H1 (cell line): ENCODE data around the gene SEMA6A. TPM values are rescaled to one million over a fixed set of nuclear protein-coding genes. Genes with fewer than 3 reads are reported as not detected.

Source experiments
- CTCF ChIA-PET: fragments of 300-600 bp; sonication (Branson Sonifier 250); formaldehyde crosslinking; loops from one replicate; lab custom pipeline; 2021; ENCODE audit not compliant: partially characterized antibody; lab: Charles Lee
- POLR2A ChIA-PET: fragments of 300-600 bp; sonication (Branson Sonifier 250); formaldehyde crosslinking; loops from one replicate; lab custom pipeline; 2021; ENCODE audit warnings: inconsistent platforms; ENCODE audit not compliant: partially characterized antibody; lab: Charles Lee
- DNase-seq, 2 experiments: peaks; one replicate each; pipeline versions ENCODE4 v3.0.0 to v3.0.0-alpha.2; 2010 to 2022; ENCODE audit warnings: low spot score in 2 of 2, low read depth in 1 of 2, mixed read lengths in 1 of 2
- FAIRE-seq: peaks from 2 replicates; lab custom pipeline; 2011; peaks lifted over from hg19 to GRCh38; lab: Jason Lieb, UNC
- H2AFZ ChIP-seq: 2 replicates; pipeline ENCODE4 v1.8.1; 2012; ENCODE audit warnings: low read length, inconsistent platforms
- H2AK5ac ChIP-seq: 2 replicates; pipeline ENCODE4 v1.6.1; 2013; ENCODE audit warnings: low read depth, low read length
- H2BK120ac ChIP-seq: replicated peaks from 2 replicates; pipeline ENCODE3; 2013; ENCODE audit warnings: low read depth, low read length, inconsistent platforms
- H2BK12ac ChIP-seq: 2 replicates; pipeline ENCODE4 v1.6.1; 2013; ENCODE audit warnings: low read depth, low read length
- H2BK15ac ChIP-seq: 2 replicates; pipeline ENCODE4 v1.6.1; 2013; ENCODE audit warnings: low read length
- H2BK20ac ChIP-seq: 2 replicates; pipeline ENCODE4 v1.6.1; 2013; ENCODE audit warnings: low read length
- H2BK5ac ChIP-seq: 2 replicates; pipeline ENCODE4 v1.6.1; 2013; ENCODE audit warnings: low read depth, low read length
- H3K14ac ChIP-seq: 2 replicates; pipeline ENCODE4 v1.6.1; 2013; ENCODE audit warnings: inconsistent platforms; ENCODE audit not compliant: insufficient read length
- H3K18ac ChIP-seq: 2 replicates; pipeline ENCODE4 v1.6.1; 2013; ENCODE audit warnings: low read length; ENCODE audit errors: extremely low read depth
- H3K23ac ChIP-seq: 2 replicates; pipeline ENCODE4 v1.6.1; 2013; ENCODE audit warnings: inconsistent platforms; ENCODE audit not compliant: insufficient read length
- H3K23me2 ChIP-seq: 2 replicates; pipeline ENCODE4 v1.6.1; 2013; ENCODE audit warnings: low read depth, low read length
- H3K27ac ChIP-seq: 2 replicates; pipeline ENCODE4 v1.6.1; 2011; ENCODE audit warnings: low read depth, low read length, inconsistent platforms
- H3K27me3 ChIP-seq, 4 experiments: replicated peaks in 1 of 4; 1 replicate in 1 of 4; 2 replicates in 3 of 4; pipeline versions ENCODE4 v1.6.1 to v1.8.1; 2011 to 2013; ENCODE audit warnings: low read length in 3 of 4, mild to moderate bottlenecking in 3 of 4, inconsistent platforms in 2 of 4, mixed read lengths in 2 of 4, moderate library complexity in 1 of 4; ENCODE audit not compliant: control insufficient read depth in 3 of 4, insufficient read depth in 3 of 4; ENCODE audit errors: extremely low read depth in 1 of 4
- H3K36me3 ChIP-seq, 4 experiments: 2 replicates each; pipeline versions ENCODE4 v1.6.1 to v1.8.1; 2011 to 2013; ENCODE audit warnings: mild to moderate bottlenecking in 4 of 4, low read length in 3 of 4, moderate library complexity in 2 of 4, control low read depth in 1 of 4, inconsistent platforms in 1 of 4; ENCODE audit not compliant: insufficient read depth in 4 of 4, control insufficient read depth in 2 of 4
- H3K4ac ChIP-seq: replicated peaks from 2 replicates; pipeline ENCODE3; 2013; ENCODE audit warnings: low read length, low read depth, mixed read lengths, inconsistent platforms; ENCODE audit not compliant: insufficient read length
- H3K4me1 ChIP-seq, 4 experiments: replicated peaks in 1 of 4; 1 replicate in 1 of 4; 2 replicates in 3 of 4; pipeline versions ENCODE4 v1.6.1 to v1.8.1; 2011 to 2013; ENCODE audit warnings: low read length in 3 of 4, inconsistent platforms in 2 of 4, mixed read lengths in 1 of 4; ENCODE audit not compliant: insufficient read depth in 4 of 4, control insufficient read depth in 3 of 4
- H3K4me2 ChIP-seq, 2 experiments: 2 replicates each; pipeline versions ENCODE4 v1.6.1 to v1.8.1; 2011 to 2013; ENCODE audit warnings: low read depth in 2 of 2, low read length in 2 of 2, control low read depth in 1 of 2, inconsistent platforms in 1 of 2, mild to moderate bottlenecking in 1 of 2; ENCODE audit not compliant: insufficient read depth in 1 of 2
- H3K4me3 ChIP-seq, 4 experiments: fragments of 200-600, 300-600 bp in 1 of 4; sonication (generic), shearing (Covaris generic), sonication (Bioruptor Twin) in 1 of 4; 2 replicates each; pipeline versions ENCODE4 v1.5.1 to v1.8.1; 2011 to 2016; ENCODE audit warnings: low read length in 4 of 4, low read depth in 3 of 4, control low read depth in 2 of 4, inconsistent platforms in 2 of 4, mild to moderate bottlenecking in 2 of 4, mixed read lengths in 1 of 4, moderate library complexity in 1 of 4; ENCODE audit not compliant: insufficient read depth in 2 of 4; ENCODE audit errors: extremely low read depth in 1 of 4
- H3K56ac ChIP-seq: replicated peaks from 2 replicates; pipeline ENCODE3; 2013; ENCODE audit warnings: low read depth, mild to moderate bottlenecking, mixed read lengths, low read length, inconsistent platforms; ENCODE audit not compliant: insufficient read length
- H3K79me1 ChIP-seq: 2 replicates; pipeline ENCODE4 v1.6.1; 2013; ENCODE audit warnings: low read depth, low read length, control low read depth
- H3K79me2 ChIP-seq, 2 experiments: 2 replicates each; pipeline versions ENCODE4 v1.6.1 to v1.8.1; 2012 to 2013; ENCODE audit warnings: low read length in 2 of 2, mild to moderate bottlenecking in 2 of 2, inconsistent platforms in 1 of 2; ENCODE audit not compliant: insufficient read depth in 2 of 2, control insufficient read depth in 1 of 2
- H3K9ac ChIP-seq, 4 experiments: replicated peaks in 1 of 4; 1 replicate in 1 of 4; 2 replicates in 3 of 4; pipeline versions ENCODE4 v1.6.1 to v1.8.1; 2011 to 2013; ENCODE audit warnings: low read depth in 3 of 4, low read length in 3 of 4, control low read depth in 2 of 4, mild to moderate bottlenecking in 2 of 4, moderate library complexity in 2 of 4, inconsistent platforms in 1 of 4; ENCODE audit errors: extremely low read depth in 1 of 4
- H3K9me3 ChIP-seq, 2 experiments: 2 replicates each; pipeline versions ENCODE4 v1.6.1 to v1.8.1; 2012 to 2013; ENCODE audit warnings: mild to moderate bottlenecking in 2 of 2, moderate library complexity in 2 of 2, control low read depth in 1 of 2, inconsistent platforms in 1 of 2, low read depth in 1 of 2, low read length in 1 of 2, mixed read lengths in 1 of 2; ENCODE audit not compliant: insufficient read depth in 2 of 2
- H4K20me1 ChIP-seq, 2 experiments: replicated peaks in 1 of 2; 2 replicates each; pipeline versions ENCODE3 to v1.8.1; 2011 to 2013; ENCODE audit warnings: inconsistent platforms in 2 of 2, low read length in 2 of 2, mild to moderate bottlenecking in 1 of 2; ENCODE audit not compliant: insufficient read depth in 2 of 2, control insufficient read depth in 1 of 2
- H4K5ac ChIP-seq: 2 replicates; pipeline ENCODE4 v1.6.1; 2013; ENCODE audit warnings: low read length, low read depth, mixed read lengths, inconsistent platforms; ENCODE audit not compliant: insufficient read length
- H4K8ac ChIP-seq: 2 replicates; pipeline ENCODE4 v1.8.0; 2013; ENCODE audit warnings: mild to moderate bottlenecking, moderate library complexity, low read length, inconsistent platforms; ENCODE audit not compliant: insufficient read depth; ENCODE audit errors: extremely low read depth
- H4K91ac ChIP-seq: replicated peaks from 2 replicates; pipeline ENCODE3; 2013; ENCODE audit warnings: low read length, mixed read lengths, inconsistent platforms; ENCODE audit not compliant: insufficient read length
- ATF3 ChIP-seq: IDR thresholded peaks from 2 replicates; pipeline ENCODE4 v1.6.1; 2011; ENCODE audit warnings: low read depth, mild to moderate bottlenecking, low read length; ENCODE audit not compliant: insufficient read depth
- BCL11A ChIP-seq, 2 experiments: IDR thresholded peaks; one replicate each; pipeline ENCODE4 v1.6.1; 2011; ENCODE audit warnings: low read depth in 2 of 2, low read length in 2 of 2, mild to moderate bottlenecking in 2 of 2
- CTBP2 ChIP-seq: IDR thresholded peaks from 2 replicates; pipeline ENCODE4 v1.7.0; 2011; ENCODE audit warnings: borderline replicate concordance, mild to moderate bottlenecking, moderate library complexity, mixed read lengths, low read length; ENCODE audit not compliant: insufficient read depth, insufficient read length
- HDAC6 ChIP-seq: IDR thresholded peaks from one replicate; pipeline ENCODE4 v1.7.1; 2012; ENCODE audit warnings: low read depth, mild to moderate bottlenecking, inconsistent platforms, low read length, moderate library complexity
- KDM5A ChIP-seq: fragments of 200-600 bp; IDR thresholded peaks from 2 replicates; pipeline ENCODE4 v1.7.1; 2012; ENCODE audit warnings: mild to moderate bottlenecking, low read length, inconsistent platforms, mixed read lengths
- NRF1 ChIP-seq: IDR thresholded peaks from 2 replicates; pipeline ENCODE4 v1.6.1; 2011; ENCODE audit warnings: mild to moderate bottlenecking, low read depth, low read length, improper control_type of control experiment
- PHF8 ChIP-seq: fragments of 200-600 bp; sonication (generic); conservative IDR thresholded peaks from 2 replicates; pipeline ENCODE4 v1.7.1; 2012; ENCODE audit warnings: low read depth, mild to moderate bottlenecking, inconsistent platforms, low read length, moderate library complexity
- POLR2AphosphoS5 ChIP-seq: IDR thresholded peaks from 2 replicates; pipeline ENCODE4 v1.6.1; 2011; ENCODE audit warnings: low read depth, low read length
- SIX5 ChIP-seq: IDR thresholded peaks from 2 replicates; pipeline ENCODE4 v1.6.1; 2011; ENCODE audit warnings: mild to moderate bottlenecking, low read depth, low read length
- SP4 ChIP-seq: IDR thresholded peaks from 2 replicates; pipeline ENCODE4 v1.6.1; 2012; ENCODE audit warnings: low read length, inconsistent platforms
- SRF ChIP-seq: IDR thresholded peaks from 2 replicates; pipeline ENCODE4 v1.6.1; 2011; ENCODE audit warnings: mild to moderate bottlenecking, low read depth, low read length, moderate library complexity
- TBP ChIP-seq: IDR thresholded peaks from 2 replicates; pipeline ENCODE4 v1.6.1; 2011; ENCODE audit warnings: low read depth, low read length, improper control_type of control experiment
- ZNF274 ChIP-seq: IDR thresholded peaks from 2 replicates; pipeline ENCODE4 v1.7.0; 2012; ENCODE audit warnings: low read length, borderline replicate concordance; ENCODE audit errors: extremely low read depth
- WGBS, 2 experiments: shearing (Covaris generic) in 1 of 2; methylation state at CpG; one replicate each; pipeline versions ENCODE4 v1.1.6 to v1.1.7; 2013 to 2015; ENCODE audit warnings: low lambda C conversion rate in 2 of 2, mixed read lengths in 2 of 2, inconsistent platforms in 1 of 2, low coverage in 1 of 2, missing lambda C conversion rate in 1 of 2; ENCODE audit not compliant: insufficient replicate concordance in 2 of 2, insufficient coverage in 1 of 2, insufficient read length in 1 of 2; ENCODE audit errors: extremely low coverage in 1 of 2, missing lambda C conversion rate in 1 of 2; 5-methylcytosine and 5-hydroxymethylcytosine counted together
- polyA plus RNA-seq, 7 experiments: library from polyadenylated mRNA; depleted of rRNA in 3 of 7; stranded (reverse) in 5 of 7; unstranded in 2 of 7; fragments of >200 nt in 5 of 7; fragments of 200-250 nt in 2 of 7; gene quantifications; 1 replicate in 5 of 7; 2 replicates in 1 of 7; 4 replicates in 1 of 7; pipeline versions ENCODE4 v1.2.1 to v1.2.3, GENCODE V29; 2011 to 2013; ENCODE audit warnings: missing spikeins in 2 of 7, mixed read lengths in 2 of 7
- total RNA-seq: library from RNA; stranded (reverse); fragmentation: NEBNext Ultra II Directional; extraction: Animal tissue kit (Norgen Biotek cat#: 25700); gene quantifications from 2 replicates; pipeline ENCODE4 v1.2.1, GENCODE V29; 2021

The SEMA6A gene
- total and polyA plus RNA-seq, 2 of the 8 experiments (the other 6 are each of a cell fraction or from before 2014, with no cell fraction given) = 78.3 to 277 TPM

- Histone ChIP-seq H2BK15ac (no peak overlapping the region), H2BK120ac (no peak overlapping the region), H3K18ac (no peak overlapping the region), H3K23me2 (no peaks in the 10 kb centered on the region), H2AK5ac (no peak overlapping the region), H2BK20ac (no peak overlapping the region), H2AFZ (no peak overlapping the region), H3K27me3 (no peaks in the 10 kb centered on the region), H2BK12ac (no peak overlapping the region), H3K36me3 (no peaks in the 10 kb centered on the region), H3K79me1 (no peaks in the 10 kb centered on the region), H3K4me3 (no peak overlapping the region), H4K20me1 (no peaks in the 10 kb centered on the region), H3K4me2 (no peak overlapping the region), H3K4ac (no peak overlapping the region), H4K8ac (no peak overlapping the region), H4K5ac (no peak overlapping the region), H3K14ac (no peak overlapping the region), H2BK5ac (no peak overlapping the region), H3K9me3 (no peaks in the 10 kb centered on the region), H3K9ac (no peak overlapping the region), H3K27ac (no peak overlapping the region)
- no peak for DNase-seq
- CTCF ChIA-PET = interaction anchor here (1.2 to 2.9 kb wide), 2 partner anchors 9 to 22 kb away, joined by 3 to 10 read pairs; no protein-coding TSS in a partner anchor
- POLR2A ChIA-PET = no interaction called here
- no peak for FAIRE-seq
- 91% methylated on average over 3 of the region's 3 CpGs; no CpG with 5 or more reads in 1 of the 2 experiments for WGBS, 2 experiments
- TF ChIP-seq KDM5A = no peak
- TF ChIP-seq SIX5 = no peak
- no peak for TF ChIP-seq NRF1
- TF ChIP-seq POLR2AphosphoS5 = no peak
- TF ChIP-seq TBP = no peak
- no peak for TF ChIP-seq CTBP2
- TF ChIP-seq BCL11A (IDR thresholded peaks at IDR 0.05; ENCODE audit: low read depth in 2 of 2, low read length in 2 of 2) = no peak
- no peak for TF ChIP-seq HDAC6
- no peak for TF ChIP-seq ZNF274
- no peak for TF ChIP-seq ATF3
- TF ChIP-seq PHF8 = no peak
- TF ChIP-seq SP4 = no peak
- no peak for TF ChIP-seq SRF
- TF ChIP-seq, all 59 proteins: peak for 0
- H3K23ac ChIP-seq = no peak overlapping the region
- H3K79me2 ChIP-seq = no peaks in the 10 kb centered on the region
- no peak overlapping the region for H4K91ac ChIP-seq
- H3K56ac ChIP-seq = no peak overlapping the region
- H3K4me1 ChIP-seq = peaks cover 0 to 2% (median 0%) of the 10 kb centered on the region in 4 experiments; a peak in 1 of 7 replicates
These were observed 169.8 kb downstream of the SEMA6A start for GRCh38 chr5:116404792-116405191.
